GM13976 (cell line): ENCODE data around the gene ABHD13.

Source experiments
- DNase-seq: peaks from one replicate; pipeline ENCODE4 v3.0.0; 2012; ENCODE audit warnings: low spot score
- in situ Hi-C: fragments of 300-500 bp; cut with MboI; formaldehyde crosslinking; loops from one replicate; pipeline ENCODE4 v1.12.0; 2022; ENCODE audit warnings: low sequenced_read_pairs, mixed read lengths, inconsistent platforms; ENCODE audit not compliant: unreplicated experiment
- TF ChIP-seq, protein P1 (sequence below): IDR thresholded peaks from 2 replicates; pipeline ENCODE4 v1.5.1; 2012; ENCODE audit warnings: borderline replicate concordance, mild to moderate bottlenecking; ENCODE audit not compliant: insufficient read depth; ENCODE audit errors: extremely low read depth, missing control alignments, control extremely low read depth

The ABHD13 gene

DNA sequence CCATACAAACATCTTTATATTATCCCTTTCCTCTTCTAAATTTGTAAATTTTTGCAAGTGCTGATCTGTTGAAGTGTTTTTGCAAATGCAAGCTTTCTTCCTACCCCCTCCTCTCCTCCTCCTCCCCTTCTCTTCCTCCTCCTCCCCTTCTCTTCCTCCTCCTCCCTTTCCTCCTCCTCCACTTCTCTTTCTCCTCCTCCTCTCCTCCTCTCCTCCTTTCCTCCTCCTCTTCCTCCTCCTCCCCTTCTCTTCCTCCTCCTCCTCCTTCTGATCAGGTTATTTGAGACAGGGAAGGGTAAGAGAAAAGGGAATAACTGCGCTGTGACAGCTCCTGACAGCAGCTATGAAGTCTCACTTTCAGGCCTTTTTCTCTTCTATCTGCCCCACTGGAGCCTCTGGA lies 60.3 kb downstream of the ABHD13 start:
- no peak for DNase-seq
- in situ Hi-C loops = no loop called here
- TF ChIP-seq, protein P1, sequence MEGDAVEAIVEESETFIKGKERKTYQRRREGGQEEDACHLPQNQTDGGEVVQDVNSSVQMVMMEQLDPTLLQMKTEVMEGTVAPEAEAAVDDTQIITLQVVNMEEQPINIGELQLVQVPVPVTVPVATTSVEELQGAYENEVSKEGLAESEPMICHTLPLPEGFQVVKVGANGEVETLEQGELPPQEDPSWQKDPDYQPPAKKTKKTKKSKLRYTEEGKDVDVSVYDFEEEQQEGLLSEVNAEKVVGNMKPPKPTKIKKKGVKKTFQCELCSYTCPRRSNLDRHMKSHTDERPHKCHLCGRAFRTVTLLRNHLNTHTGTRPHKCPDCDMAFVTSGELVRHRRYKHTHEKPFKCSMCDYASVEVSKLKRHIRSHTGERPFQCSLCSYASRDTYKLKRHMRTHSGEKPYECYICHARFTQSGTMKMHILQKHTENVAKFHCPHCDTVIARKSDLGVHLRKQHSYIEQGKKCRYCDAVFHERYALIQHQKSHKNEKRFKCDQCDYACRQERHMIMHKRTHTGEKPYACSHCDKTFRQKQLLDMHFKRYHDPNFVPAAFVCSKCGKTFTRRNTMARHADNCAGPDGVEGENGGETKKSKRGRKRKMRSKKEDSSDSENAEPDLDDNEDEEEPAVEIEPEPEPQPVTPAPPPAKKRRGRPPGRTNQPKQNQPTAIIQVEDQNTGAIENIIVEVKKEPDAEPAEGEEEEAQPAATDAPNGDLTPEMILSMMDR = no peak

DNA sequence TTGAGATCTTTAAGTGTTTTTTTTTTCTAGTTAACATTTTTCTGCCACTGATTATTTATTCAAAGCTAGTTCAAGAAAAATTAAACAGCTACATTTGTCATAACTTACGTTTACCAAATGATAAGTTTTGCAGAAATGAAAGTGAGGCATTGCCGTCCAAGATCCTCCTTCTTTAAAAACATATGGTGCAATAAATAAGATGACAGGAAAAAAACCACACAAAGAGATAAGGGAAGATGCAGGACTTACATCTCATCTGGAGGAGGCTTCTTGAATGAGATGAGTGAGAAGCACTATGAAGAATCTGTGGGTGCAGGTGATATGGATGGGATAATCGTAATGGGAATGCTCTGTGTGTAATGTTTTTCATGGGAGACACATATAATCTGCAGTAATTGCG lies 63.7 kb downstream of the ABHD13 start:
- in situ Hi-C loops = no loop called here
- TF ChIP-seq, protein P1 = no peak
- no peak for DNase-seq

DNA sequence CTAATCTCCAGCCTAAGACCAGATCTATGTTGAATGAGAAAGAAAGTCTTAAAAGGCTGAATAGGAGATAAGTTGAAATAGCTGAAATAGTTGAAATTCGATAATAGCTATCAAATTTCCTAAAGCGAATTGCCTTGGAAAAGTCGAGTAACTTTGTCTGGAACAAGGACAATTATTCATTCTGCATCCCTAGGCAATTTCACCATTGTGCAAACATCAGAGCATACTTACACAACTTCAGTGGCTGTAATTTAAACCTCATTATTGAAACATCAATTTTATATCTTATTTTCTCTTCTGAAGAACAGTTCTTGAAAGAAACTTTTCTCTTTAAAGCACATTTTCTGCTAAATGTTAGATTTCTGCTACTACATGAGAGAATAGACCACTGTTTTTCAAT lies 64.9 kb downstream of the ABHD13 start:
- in situ Hi-C loops = no loop called here
- no peak for DNase-seq
- TF ChIP-seq, protein P1 = no peak
